NCI-H146 (cell line): ENCODE results near the gene AXIN2.
A peak's percentile ranks its signal among the peaks of the same experiment; 100 is the strongest.
"Not testable (repeated sequence)": the region's sequence is repeated elsewhere in the genome, so short reads cannot be mapped to it uniquely, and the experiment has no call there.

Source experiments
- DNase-seq: peaks from one replicate; lab custom pipeline; 2025; lab: John Stamatoyannopoulos, UW

Gene AXIN2

DNA sequence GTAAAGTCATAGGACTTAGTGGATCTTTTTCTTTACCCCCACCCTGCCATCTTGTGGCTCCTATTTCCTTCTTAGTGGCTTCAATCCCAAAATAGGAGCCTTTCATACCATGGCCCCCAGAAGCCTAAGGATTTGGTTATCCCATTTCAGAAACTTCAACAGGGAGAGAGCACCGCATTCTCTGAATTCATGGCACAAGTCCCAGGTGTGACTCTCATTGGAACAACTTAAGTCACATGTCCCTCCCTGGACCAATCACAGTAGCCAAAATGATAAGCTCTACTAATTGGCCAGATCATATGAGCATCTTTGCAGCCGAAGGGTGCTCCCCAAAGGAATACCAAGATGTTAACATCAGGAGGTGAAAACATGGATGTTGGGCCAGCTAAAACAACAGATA lies 43.2 kb downstream of the AXIN2 start:
- no peak for DNase-seq

- peak; percentile 25 for DNase-seq
Observed at GRCh38 chr17:65515959-65516948, 45.2 kb downstream of the AXIN2 start.

DNA sequence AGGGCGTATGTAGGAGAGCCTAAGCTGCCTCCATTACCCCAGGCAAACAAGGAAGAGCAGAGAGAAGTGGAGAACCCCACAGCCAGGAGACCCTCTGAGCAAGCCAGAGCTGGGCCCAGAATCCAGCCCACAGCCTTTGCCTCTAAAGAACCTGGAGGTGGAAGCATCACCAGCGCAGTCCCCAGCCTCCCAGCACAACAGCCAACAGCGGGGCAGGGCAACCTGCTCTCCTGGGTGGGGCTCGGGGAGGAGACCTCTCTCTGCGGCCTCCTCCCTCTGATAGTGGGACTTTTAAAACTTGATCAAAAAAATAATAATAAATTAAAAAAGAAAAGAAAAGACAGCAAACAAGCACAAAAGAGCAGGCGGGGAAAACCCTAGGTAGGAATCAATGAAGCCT lies 45.9 kb downstream of the AXIN2 start:
- DNase-seq, result no peak

GRCh38 chr17:65514541-65514940 lies 46.9 kb downstream of the AXIN2 start:
- DNase-seq, result no peak

- DNase-seq, result no peak
Observed at GRCh38 chr17:65514082-65514481, 47.4 kb downstream of the AXIN2 start.

GRCh38 chr17:65511316-65511715 lies 50.1 kb downstream of the AXIN2 start:
- DNase-seq, result no peak

- no peak for DNase-seq
Observed at GRCh38 chr17:65509032-65509431, 52.4 kb downstream of the AXIN2 start.

DNA sequence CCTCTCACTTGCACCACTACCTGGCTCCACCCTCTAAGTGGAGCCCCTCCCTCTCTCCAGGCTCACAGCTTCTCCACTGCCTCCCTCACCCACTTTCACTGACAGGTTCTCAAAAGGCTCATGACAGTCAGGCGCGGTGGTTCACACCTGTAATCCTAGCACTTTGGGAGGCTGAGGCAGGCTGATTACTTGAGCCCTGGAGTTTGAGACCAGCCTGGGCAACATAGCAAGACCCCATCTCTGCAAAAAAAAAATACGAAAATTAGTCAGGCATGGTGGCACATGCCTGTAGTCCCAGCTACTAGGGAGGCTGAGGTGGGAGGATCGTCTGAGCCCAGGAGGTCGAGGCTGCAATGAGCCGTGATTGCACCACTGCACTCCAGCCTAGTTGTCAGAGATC lies 56.8 kb downstream of the AXIN2 start:
- DNase-seq, result not testable (repeated sequence)

GRCh38 chr17:65504141-65504540 lies 57.3 kb downstream of the AXIN2 start:
- no peak for DNase-seq

DNA sequence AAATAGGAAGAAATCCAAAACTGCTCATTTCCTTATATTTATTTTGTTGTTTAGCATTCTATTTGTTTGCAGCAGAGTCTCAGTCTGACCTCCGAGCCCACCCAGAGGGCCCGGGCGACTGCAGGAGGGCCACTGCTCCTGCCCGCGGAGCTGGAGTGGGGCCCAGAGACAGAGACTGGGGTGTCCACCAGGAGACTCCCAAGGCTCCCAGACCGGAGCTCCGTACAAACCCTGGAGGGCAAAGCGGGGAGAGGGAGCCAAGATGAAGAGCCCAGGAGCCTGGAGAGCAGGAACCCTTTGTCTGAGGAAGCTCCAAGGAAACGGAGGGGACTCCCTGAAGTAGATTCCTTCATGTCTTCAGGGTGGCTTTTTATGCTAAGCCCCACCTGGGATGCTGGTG lies 57.9 kb downstream of the AXIN2 start:
- DNase-seq, result no peak

- DNase-seq, result no peak
Observed at GRCh38 chr17:65498816-65499215, 62.6 kb downstream of the AXIN2 start.

DNA sequence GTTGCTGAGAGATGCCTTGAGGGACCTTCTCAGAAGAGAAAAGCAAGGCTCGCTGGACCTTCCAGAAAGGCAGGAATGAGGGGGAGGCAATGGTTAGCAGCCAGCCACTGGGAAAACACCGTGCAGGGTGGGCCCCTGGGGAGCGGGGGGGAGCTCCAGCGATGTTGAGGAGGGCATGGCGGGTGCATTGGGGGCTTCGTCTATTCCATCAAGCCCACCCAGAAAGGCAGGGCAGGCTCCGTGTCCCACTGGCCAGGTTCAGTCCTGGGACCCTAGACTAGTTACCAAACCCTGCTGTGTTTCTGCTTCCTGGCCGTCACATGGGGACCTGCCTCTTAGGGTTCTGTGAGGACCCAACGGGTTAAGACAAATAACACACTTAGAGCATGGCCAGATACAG lies 64.6 kb downstream of the AXIN2 start:
- DNase-seq, result no peak

DNA sequence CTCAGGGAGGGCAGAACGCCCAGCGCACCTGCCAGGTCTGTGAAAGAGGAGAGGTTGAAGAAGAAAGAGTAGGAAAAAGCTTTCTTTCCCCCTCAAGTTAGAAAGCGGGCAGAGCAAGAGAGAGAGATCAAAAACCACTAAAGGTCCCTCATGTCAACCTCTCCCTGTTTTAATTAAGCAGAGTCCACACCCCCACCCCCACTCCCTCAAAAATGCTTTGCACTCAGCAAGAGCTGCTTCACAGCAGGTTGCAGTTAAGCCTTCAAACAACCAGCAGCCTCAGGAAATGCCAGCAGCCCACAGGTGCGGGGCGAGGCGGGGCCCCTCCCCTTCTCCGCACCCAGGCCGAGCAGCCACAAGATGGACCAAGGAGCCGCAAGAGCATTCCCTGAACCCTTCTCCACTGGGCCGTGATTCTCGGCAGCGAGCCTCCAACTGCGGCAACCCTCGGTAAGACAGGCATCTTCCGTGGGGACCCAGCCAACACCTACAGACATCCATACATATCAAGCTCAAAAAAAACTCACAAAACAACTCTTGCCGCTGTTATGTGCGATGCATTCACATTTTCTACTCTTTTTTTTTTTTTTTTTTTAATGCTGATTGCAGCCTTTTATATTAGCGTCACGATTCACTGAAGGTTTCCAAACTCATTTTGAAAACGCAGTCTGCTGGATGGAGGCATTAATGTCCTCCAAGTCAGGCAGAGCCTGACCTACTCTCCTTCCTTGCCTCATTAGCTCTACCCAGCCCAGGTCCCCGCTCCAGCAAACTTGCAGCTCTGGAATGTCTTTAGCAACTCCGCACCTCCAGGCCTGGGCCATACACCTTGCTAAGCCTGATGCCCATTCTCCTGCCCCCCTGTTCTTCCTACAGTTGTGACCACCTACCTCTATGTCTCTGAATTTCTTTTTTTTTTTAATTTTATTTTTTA lies 66.1 kb downstream of the AXIN2 start:
- peak; percentile 74 for DNase-seq

DNA sequence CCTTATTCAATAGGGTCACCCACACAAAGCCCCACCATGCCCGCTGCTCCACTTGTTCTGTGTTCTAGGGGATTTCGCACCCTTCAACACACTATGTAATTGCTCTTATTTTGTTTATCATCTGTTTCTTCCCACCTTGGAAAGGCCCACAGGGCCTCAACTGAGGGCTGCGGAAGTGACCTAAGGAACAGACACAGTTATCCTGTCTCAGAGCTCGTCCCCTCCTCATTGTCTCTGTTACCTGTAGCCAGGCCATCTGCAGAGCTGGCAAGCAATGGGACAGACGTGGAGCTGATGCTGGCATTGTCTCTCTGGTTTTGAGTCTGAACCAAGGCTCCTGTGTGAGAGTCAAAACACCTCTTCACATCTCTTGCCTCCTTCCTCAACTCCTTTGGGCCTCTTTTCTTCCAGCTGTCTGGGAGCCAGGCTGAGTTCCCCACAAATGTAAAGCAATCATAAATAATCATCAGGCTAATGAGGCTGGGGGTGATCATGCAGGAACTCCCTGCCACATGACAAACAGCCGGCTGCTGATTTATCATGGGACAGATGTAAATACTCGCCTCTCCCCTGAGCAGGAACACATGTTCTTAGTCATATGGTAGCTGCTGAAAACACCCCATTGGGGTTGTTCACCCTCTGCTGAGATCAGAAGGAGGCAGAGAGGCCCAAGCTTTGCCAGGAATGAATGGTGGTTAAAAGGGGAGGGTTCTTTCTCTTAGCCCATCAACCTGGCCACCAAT lies 71.9 kb downstream of the AXIN2 start:
- DNase-seq, result no peak

- no peak for DNase-seq
Observed at GRCh38 chr17:65488665-65489064, 72.8 kb downstream of the AXIN2 start.

DNA sequence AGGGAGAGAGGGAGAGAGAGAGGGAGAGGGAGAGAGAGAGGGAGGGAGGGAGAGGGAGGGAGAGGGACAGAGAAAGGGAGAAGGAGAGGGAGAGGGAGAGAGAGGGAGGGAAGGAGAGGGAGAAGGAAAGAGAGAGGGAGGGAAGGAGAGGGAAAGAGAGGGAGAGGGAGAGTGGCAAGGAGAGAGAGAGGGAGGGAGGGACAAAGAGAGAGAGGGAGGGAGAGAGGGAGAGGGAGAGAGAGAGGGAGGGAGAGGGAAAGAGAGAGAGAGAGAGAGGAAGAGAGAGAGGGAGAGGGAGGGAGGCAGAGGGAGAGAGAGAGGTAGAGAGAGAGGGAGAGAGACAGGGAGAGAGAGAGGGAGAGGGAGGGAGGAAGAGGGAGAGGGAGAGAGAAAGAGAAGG lies 73.5 kb downstream of the AXIN2 start:
- DNase-seq, result no peak

GRCh38 chr17:65487161-65487560 lies 74.3 kb downstream of the AXIN2 start:
- DNase-seq, result no peak

- no peak for DNase-seq
Observed at GRCh38 chr17:65485388-65486299, 75.8 kb downstream of the AXIN2 start.

DNA sequence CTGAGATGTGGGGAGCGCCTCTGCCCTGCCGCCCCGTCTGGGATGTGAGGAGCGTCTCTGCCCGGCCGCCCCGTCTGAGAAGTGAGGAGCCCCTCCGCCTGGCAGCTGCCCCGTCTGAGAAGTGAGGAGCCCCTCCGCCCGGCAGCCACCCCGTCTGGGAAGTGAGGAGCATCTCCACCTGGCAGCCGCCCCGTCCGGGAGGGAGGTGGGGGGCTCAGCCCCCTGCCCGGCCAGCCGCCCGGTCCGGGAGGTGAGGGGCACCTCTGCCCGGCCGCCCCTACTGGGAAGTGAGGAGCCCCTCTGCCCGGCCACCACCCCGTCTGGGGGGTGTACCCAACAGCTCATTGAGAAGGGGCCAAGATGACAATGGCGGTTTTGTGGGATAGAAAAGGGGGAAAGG lies 77.0 kb downstream of the AXIN2 start:
- DNase-seq, result not testable (repeated sequence)

GRCh38 chr17:65483438-65483837 lies 78.0 kb downstream of the AXIN2 start:
- DNase-seq, result no peak

- DNase-seq, result no peak
Observed at GRCh38 chr17:65482201-65482600, 79.2 kb downstream of the AXIN2 start.
